Spleen (tissue), 7 donors: ENCODE data around the gene KRTAP10-1.

Source experiments
- POLR2A ChIP-seq, 3 donors: fragments of 450-650 bp; IDR thresholded peaks; one replicate each; pipeline ENCODE4 v1.5.1; 2017; ENCODE audit warnings: antibody characterized with exemption in 3 of 3, mild to moderate bottlenecking in 1 of 3
- TF ChIP-seq, protein P1 (sequence below), 11 experiments: fragments of 200-600 bp in 7 of 11; fragments of 450-650 bp in 4 of 11; sonication (generic) in 4 of 11; IDR thresholded peaks in 8 of 11; conservative IDR thresholded peaks in 3 of 11; 1 replicate in 7 of 11; 2 replicates in 4 of 11; pipeline versions ENCODE4 v1.4.0 to v1.8.0; 2016 to 2021; ENCODE audit warnings: antibody characterized with exemption in 11 of 11, inconsistent platforms in 4 of 11, mild to moderate bottlenecking in 1 of 11
- donor health status: DM: no; HTN: no; CAD: no; lungs with moderate emphysema.
- donor health status: DM: no; HTN: no; CAD: no.
- donor health status: DM: no; HTN: no; CAD: no.

DNA sequence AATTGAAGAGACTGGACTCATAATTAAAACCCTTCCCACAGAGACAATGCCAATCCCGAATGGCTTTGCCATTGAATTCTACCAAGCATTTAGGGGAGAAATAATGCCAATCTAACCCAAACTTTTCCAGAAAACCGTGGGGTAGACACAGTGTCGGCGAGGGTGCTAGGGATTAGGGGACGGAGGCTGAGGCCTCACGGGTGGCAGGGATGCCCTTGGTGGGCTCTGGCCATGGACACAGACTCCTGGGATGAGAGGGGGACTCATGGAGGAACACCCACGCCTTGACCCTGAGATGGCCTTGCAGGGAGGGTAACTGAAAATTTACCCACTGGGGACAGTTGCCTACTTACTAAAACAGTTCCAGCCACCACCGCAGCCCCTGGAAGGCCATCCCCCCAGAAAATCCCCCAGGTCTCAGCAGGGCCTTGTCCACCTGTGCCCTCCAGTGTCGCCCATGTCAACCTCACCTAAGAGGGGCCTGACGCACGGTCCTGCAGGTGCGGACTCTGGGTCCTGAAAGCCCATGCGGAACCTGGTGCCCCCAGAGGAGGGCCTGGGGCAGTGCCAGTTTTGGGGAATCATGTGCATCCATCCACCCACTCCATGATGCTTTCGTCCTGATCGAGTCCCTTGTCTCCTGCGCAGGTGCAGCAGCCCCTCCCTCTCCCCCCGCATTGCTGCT is 38.5 kb upstream of the KRTAP10-1 start:
- TF ChIP-seq, protein P1, sequence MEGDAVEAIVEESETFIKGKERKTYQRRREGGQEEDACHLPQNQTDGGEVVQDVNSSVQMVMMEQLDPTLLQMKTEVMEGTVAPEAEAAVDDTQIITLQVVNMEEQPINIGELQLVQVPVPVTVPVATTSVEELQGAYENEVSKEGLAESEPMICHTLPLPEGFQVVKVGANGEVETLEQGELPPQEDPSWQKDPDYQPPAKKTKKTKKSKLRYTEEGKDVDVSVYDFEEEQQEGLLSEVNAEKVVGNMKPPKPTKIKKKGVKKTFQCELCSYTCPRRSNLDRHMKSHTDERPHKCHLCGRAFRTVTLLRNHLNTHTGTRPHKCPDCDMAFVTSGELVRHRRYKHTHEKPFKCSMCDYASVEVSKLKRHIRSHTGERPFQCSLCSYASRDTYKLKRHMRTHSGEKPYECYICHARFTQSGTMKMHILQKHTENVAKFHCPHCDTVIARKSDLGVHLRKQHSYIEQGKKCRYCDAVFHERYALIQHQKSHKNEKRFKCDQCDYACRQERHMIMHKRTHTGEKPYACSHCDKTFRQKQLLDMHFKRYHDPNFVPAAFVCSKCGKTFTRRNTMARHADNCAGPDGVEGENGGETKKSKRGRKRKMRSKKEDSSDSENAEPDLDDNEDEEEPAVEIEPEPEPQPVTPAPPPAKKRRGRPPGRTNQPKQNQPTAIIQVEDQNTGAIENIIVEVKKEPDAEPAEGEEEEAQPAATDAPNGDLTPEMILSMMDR (IDR thresholded peaks at IDR 0.05 in 8 of 11, conservative IDR thresholded peaks at IDR 0.05 in 3 of 11): no peak
- no peak for TF ChIP-seq POLR2A (IDR thresholded peaks at IDR 0.05)
